K562 (cell line): ENCODE measurements around the gene KAT14. TPM values are rescaled to one million over a fixed set of nuclear protein-coding genes. Genes with fewer than 3 reads are reported as not detected.

Experiments
- ATAC-seq: fragments of 200-7000 bp; cut with Tn5 transposase; 3 replicates; pipeline ENCODE4 v1.9.1; 2020; ENCODE audit warnings: moderate library complexity
- BruUV-seq: library from RNA; stranded (reverse); fragments of 400-500 nt; replicated peaks from 2 replicates; lab custom pipeline; 2021; lab: Mats Ljungman, UMichigan
- CTCF ChIA-PET: fragments of 300-600 bp; formaldehyde crosslinking; extraction: SDS; loops from one replicate; lab custom pipeline; 2021; ENCODE audit warnings: low intra/inter-chr PET ratio; lab: Yijun Ruan, JAX
- POLR2A ChIA-PET: fragments of 300-600, 350-650 bp; sonication (Branson Sonifier 250); formaldehyde crosslinking; extraction: SDS; loops from one replicate; lab custom pipeline; 2021; ENCODE audit warnings: antibody characterized with exemption, inconsistent platforms; lab: Yijun Ruan, JAX
- DNase-seq, 4 experiments: peaks; one replicate each; pipeline versions ENCODE4 v3.0.0 to v3.0.0-alpha.2; 2011 to 2018; ENCODE audit warnings: low spot score in 3 of 4, mixed read lengths in 3 of 4; ENCODE audit errors: extremely low read depth in 1 of 4
- FAIRE-seq: peaks from 2 replicates; lab custom pipeline; 2011; peaks lifted over from hg19 to GRCh38; lab: Jason Lieb, UNC
- H2AFZ ChIP-seq: 2 replicates; pipeline ENCODE4 v1.6.0; 2011; ENCODE audit warnings: low read depth, low read length, control low read depth, inconsistent platforms
- H3K27ac ChIP-seq: fragments of 200-600 bp; 3 replicates; pipeline ENCODE4 v1.8.0; 2011; ENCODE audit warnings: low read depth, mild to moderate bottlenecking, control low read depth, inconsistent platforms, low read length, moderate library complexity, mixed read lengths; ENCODE audit errors: extremely low read depth
- H3K27me3 ChIP-seq, 2 experiments: fragments of 300-600 bp in 1 of 2; 2 replicates in 1 of 2; 3 replicates in 1 of 2; pipeline versions ENCODE4 v1.6.0 to v1.8.0; 2011; ENCODE audit warnings: inconsistent platforms in 2 of 2, low read length in 2 of 2, mild to moderate bottlenecking in 1 of 2, mixed read lengths in 1 of 2, moderate library complexity in 1 of 2; ENCODE audit not compliant: control insufficient read depth in 2 of 2, insufficient read depth in 2 of 2
- H3K36me3 ChIP-seq: fragments of 300-600 bp; 3 replicates; pipeline ENCODE4 v1.8.0; 2011; ENCODE audit warnings: mild to moderate bottlenecking, low read length, inconsistent platforms; ENCODE audit not compliant: control insufficient read depth, insufficient read depth
- H3K4me1 ChIP-seq, 2 experiments: fragments of 200-600 bp in 1 of 2; replicated peaks in 1 of 2; 2 replicates in 1 of 2; 3 replicates in 1 of 2; pipeline versions ENCODE4 v1.5.1 to v1.8.0; 2011; ENCODE audit warnings: inconsistent platforms in 2 of 2, low read length in 2 of 2, mild to moderate bottlenecking in 1 of 2, mixed read lengths in 1 of 2, moderate library complexity in 1 of 2; ENCODE audit not compliant: control insufficient read depth in 2 of 2, insufficient read depth in 2 of 2
- H3K4me2 ChIP-seq: 2 replicates; pipeline ENCODE4 v1.6.1; 2011; ENCODE audit warnings: low read length, control low read depth, inconsistent platforms, mixed read lengths; ENCODE audit not compliant: insufficient read depth
- H3K4me3 ChIP-seq: fragments of 200-600 bp; sonication (generic), shearing (Covaris generic); 2 replicates; pipeline ENCODE4 v1.5.1; 2016; ENCODE audit warnings: control low read depth, inconsistent platforms
- H3K79me2 ChIP-seq: fragments of 200-600 bp; 3 replicates; pipeline ENCODE4 v1.8.0; 2011; ENCODE audit warnings: low read length, inconsistent platforms; ENCODE audit not compliant: control insufficient read depth, insufficient read depth
- H3K9ac ChIP-seq, 2 experiments: 2 replicates each; pipeline versions ENCODE4 v1.6.0 to v1.6.1; 2011; ENCODE audit warnings: low read depth in 2 of 2, low read length in 2 of 2, control low read depth in 1 of 2, inconsistent platforms in 1 of 2, mild to moderate bottlenecking in 1 of 2, mixed read lengths in 1 of 2; ENCODE audit not compliant: insufficient read depth in 1 of 2
- H3K9me1 ChIP-seq: one replicate; pipeline ENCODE4 v1.6.0; 2011; ENCODE audit warnings: inconsistent platforms, mild to moderate bottlenecking, low read length, moderate library complexity; ENCODE audit not compliant: control insufficient read depth, insufficient read depth
- H3K9me3 ChIP-seq: replicated peaks from 2 replicates; pipeline ENCODE4 v1.5.1; 2011; ENCODE audit warnings: low read depth, low read length, inconsistent platforms; ENCODE audit not compliant: control insufficient read depth, insufficient read depth
- H4K20me1 ChIP-seq: replicated peaks from 2 replicates; pipeline ENCODE4 v1.6.1; 2011; ENCODE audit warnings: low read length, inconsistent platforms, mixed read lengths; ENCODE audit not compliant: control insufficient read depth, insufficient read depth
- CHCHD3 ChIP-seq: fragments of 250-450 bp; sonication (Bioruptor Pico); IDR thresholded peaks from 2 replicates; pipeline ENCODE4 v2.1.2; 2022; ENCODE audit warnings: mild to moderate bottlenecking
- DLX4 ChIP-seq: fragments of 250-450 bp; sonication (Bioruptor Pico); IDR thresholded peaks from 2 replicates; pipeline ENCODE4 v1.6.1; 2021; ENCODE audit warnings: mild to moderate bottlenecking
- GTF2F1 ChIP-seq: IDR thresholded peaks from 2 replicates; pipeline ENCODE4 v1.6.1; 2011; ENCODE audit warnings: low read depth, low read length, improper control_type of control experiment
- HNRNPH1 ChIP-seq: fragments of 200-400 bp; formaldehyde crosslinking; optimal IDR thresholded peaks from 2 replicates; pipeline ENCODE3; 2017; ENCODE audit warnings: low read depth, mild to moderate bottlenecking, low read length, moderate library complexity
- MTF1 ChIP-seq: fragments of 250-450 bp; sonication (Bioruptor Pico); IDR thresholded peaks from 2 replicates; pipeline ENCODE4 v1.9.0; 2021; ENCODE audit warnings: moderate library complexity, mild to moderate bottlenecking, inconsistent platforms, borderline replicate concordance
- NR2F6 ChIP-seq: fragments of 450-650 bp; formaldehyde crosslinking; IDR thresholded peaks from 2 replicates; pipeline ENCODE4 v1.4.0; 2020; ENCODE audit warnings: mild to moderate bottlenecking
- POLR2H ChIP-seq: IDR thresholded peaks from 2 replicates; pipeline ENCODE4 v1.6.1; 2016; ENCODE audit warnings: missing genetic modification characterization, low read depth, mild to moderate bottlenecking, control low read depth, missing compliant biosample characterization, moderate library complexity
- RBM14 ChIP-seq: fragments of 200-400 bp; formaldehyde crosslinking; IDR thresholded peaks from 2 replicates; pipeline ENCODE4 v1.6.1; 2018; ENCODE audit warnings: low read depth, mild to moderate bottlenecking, low read length, moderate library complexity, borderline replicate concordance; ENCODE audit not compliant: insufficient read depth
- SPI1 ChIP-seq: IDR thresholded peaks from 2 replicates; pipeline ENCODE4 v1.6.1; 2011; ENCODE audit warnings: low read depth, low read length, control low read depth, borderline replicate concordance
- TCF7 ChIP-seq: sonication (generic); IDR thresholded peaks from 2 replicates; pipeline ENCODE4 v1.6.1; 2016; ENCODE audit warnings: antibody characterized with exemption, borderline replicate concordance
- YY1 ChIP-seq, 3 experiments: IDR thresholded peaks; 2 replicates each; pipeline ENCODE4 v1.6.1; 2011; ENCODE audit warnings: low read length in 2 of 3, mild to moderate bottlenecking in 2 of 3, moderate library complexity in 2 of 3, borderline replicate concordance in 1 of 3, control low read depth in 1 of 3, low read depth in 1 of 3; ENCODE audit not compliant: insufficient read depth in 3 of 3, insufficient replicate concordance in 2 of 3, control insufficient read depth in 1 of 3, insufficient read length in 1 of 3; ENCODE audit errors: extremely low read depth in 1 of 3
- ZBTB9 ChIP-seq: fragments of 450-650 bp; formaldehyde crosslinking; IDR thresholded peaks from 2 replicates; pipeline ENCODE4 v1.4.0; 2020; ENCODE audit warnings: mild to moderate bottlenecking, moderate library complexity
- ZC3H4 ChIP-seq: sonication (generic); formaldehyde crosslinking; IDR thresholded peaks from 2 replicates; pipeline ENCODE4 v1.9.0; 2021; ENCODE audit warnings: missing genetic modification reagents, borderline replicate concordance
- ZMIZ1 ChIP-seq, 2 experiments: fragments of 150-350 bp in 1 of 2; IDR thresholded peaks; 2 replicates each; pipeline ENCODE4 v1.6.1; 2012 to 2016; ENCODE audit warnings: low read depth in 2 of 2, low read length in 2 of 2, mild to moderate bottlenecking in 1 of 2, moderate library complexity in 1 of 2
- ZNF512 ChIP-seq: IDR thresholded peaks from 2 replicates; pipeline ENCODE4 v1.6.1; 2016; ENCODE audit warnings: missing genetic modification characterization, missing compliant biosample characterization
- ZNF778 ChIP-seq: fragments of 450-650 bp; formaldehyde crosslinking; IDR thresholded peaks from 2 replicates; pipeline ENCODE4 v1.4.0; 2020; ENCODE audit warnings: mild to moderate bottlenecking, moderate library complexity
- WGBS: fragments of 100-300 bp; shearing (Covaris generic); methylation state at CpG from one replicate; pipeline ENCODE4 v1.1.6; 2016; ENCODE audit warnings: low coverage, mixed read lengths; ENCODE audit not compliant: insufficient coverage; ENCODE audit errors: missing lambda C conversion rate; 5-methylcytosine and 5-hydroxymethylcytosine counted together
- in situ Hi-C: fragments of 300-500 bp; cut with MboI; formaldehyde crosslinking; loops from 4 replicates; pipeline ENCODE4 v1.15.0; 2018; ENCODE audit warnings: inconsistent platforms, mixed read lengths
- intact Hi-C: fragments of 100-400 bp; cut with micrococcal nuclease; formaldehyde crosslinking; loops from 2 replicates; pipeline ENCODE4 v1.14.2; 2022
- polyA plus RNA-seq, 8 experiments: library from polyadenylated mRNA; depleted of rRNA in 4 of 8; stranded (reverse) in 5 of 8; unstranded in 3 of 8; fragments of >200 nt; fragmentation: Nextera tagmentation in 2 of 8; fragmentation: Illumina TruSeq in 1 of 8; extraction: Ambion mirVana in 2 of 8; extraction: Trizol in 1 of 8; gene quantifications; 2 replicates each; pipeline versions ENCODE4 v1.2.1 to v1.2.3, GENCODE V29; 2011 to 2014; ENCODE audit warnings: inconsistent platforms in 1 of 8, missing spikeins in 1 of 8
- total RNA-seq, 7 experiments: library from RNA; depleted of rRNA in 6 of 7; stranded (reverse); fragments of >200 nt in 6 of 7; fragmentation: Illumina TruSeq in 2 of 7; extraction: Trizol in 2 of 7; gene quantifications; 2 replicates each; pipeline versions ENCODE4 v1.2.1 to v1.2.3, GENCODE V29; 2011 to 2021; ENCODE audit warnings: low replicate concordance in 1 of 7

The KAT14 gene
- total and polyA plus RNA-seq, 9 of the 15 experiments (the other 6 are each of a cell fraction or from before 2014, with no cell fraction given): 1.7 to 7.2 (median 5.6) TPM

GRCh38 chr20:18132663-18133062, 5.0 kb upstream of the KAT14 start:
- BruUV-seq: no TSS peak
- no peaks in the 10 kb centered on the region for H3K36me3 ChIP-seq
- FAIRE-seq (no peak), DNase-seq (no peak), ATAC-seq (no peak)
- no peak overlapping the region for H3K27ac ChIP-seq
- H3K79me2 ChIP-seq: no peaks in the 10 kb centered on the region
- ChIA-PET CTCF (no interaction called here), POLR2A (no interaction called here)
- no peaks in the 10 kb centered on the region for H3K9me3 ChIP-seq
- H3K9ac ChIP-seq: no peak overlapping the region
- H3K4me2 ChIP-seq: no peak overlapping the region
- no peak overlapping the region for H2AFZ ChIP-seq
- WGBS: 11% methylated on average over 1 of the region's 1 CpG
- peaks cover 0 to 8% of the 10 kb centered on the region in 2 experiments; a peak in 2 of 5 replicates for H3K4me1 ChIP-seq
- H4K20me1 ChIP-seq: no peaks in the 10 kb centered on the region
- H3K4me3 ChIP-seq: no peak overlapping the region
- no peaks in the 10 kb centered on the region for H3K9me1 ChIP-seq
- intact Hi-C loops: no loop called here
- no peaks in the 10 kb centered on the region; a peak in 1 of 5 replicates for H3K27me3 ChIP-seq
- in situ Hi-C loops: no loop called here
- TF ChIP-seq RBM14 (no peak), ZC3H4 (CRISPR knock-in tag) (no peak), DLX4 (CRISPR knock-in tag) (no peak), SPI1 (no peak), GTF2F1 (no peak), MTF1 (CRISPR knock-in tag) (no peak), TCF7 (no peak), ZBTB9 (CRISPR knock-in tag) (no peak), ZMIZ1 (IDR thresholded peaks at IDR 0.05; ENCODE audit: low read depth in 2 of 2, low read length in 2 of 2) (no peak), ZNF778 (CRISPR knock-in tag) (no peak), NR2F6 (CRISPR knock-in tag) (no peak), POLR2H (tag) (no peak), CHCHD3 (CRISPR knock-in tag) (no peak), ZNF512 (tag) (no peak), HNRNPH1 (no peak), YY1 (IDR thresholded peaks at IDR 0.05; ENCODE audit: borderline replicate concordance in 1 of 3, control insufficient read depth in 1 of 3, extremely low read depth in 1 of 3, insufficient read depth in 3 of 3, insufficient read length in 1 of 3, insufficient replicate concordance in 2 of 3, low read depth in 1 of 3, low read length in 2 of 3) (no peak)
